GM21360 (cell line): ENCODE results near the gene NPDC1.

Experiments used
- ATAC-seq: cut with Tn5 transposase; IDR thresholded peaks from one replicate; pipeline ENCODE4 v1.9.1; 2021; ENCODE audit warnings: mild to moderate bottlenecking, moderate library complexity; ENCODE audit not compliant: unreplicated experiment

NPDC1 gene

GRCh38 chr9:137046088-137046787 is at the start of gene NPDC1:
NPDC1 (minus strand) TSS chr9:137046177; CDS start chr9:137045989, 188 bp downstream.
- no peak for ATAC-seq

GRCh38 chr9:137089232-137089947 is 43.4 kb upstream of the NPDC1 start:
- ATAC-seq, result no peak

GRCh38 chr9:137088121-137088520 is 42.1 kb upstream of the NPDC1 start:
- ATAC-seq, result no peak

- peak; percentile 1 for ATAC-seq
These were observed 41.5 kb upstream of the NPDC1 start for GRCh38 chr9:137087409-137087925.

GRCh38 chr9:137086531-137087408 is 40.8 kb upstream of the NPDC1 start, which contains the start of gene MAN1B1:
MAN1B1 (plus strand) TSS chr9:137086985; CDS start chr9:137087000, 15 bp downstream.
- peak; percentile 68 for ATAC-seq

GRCh38 chr9:137085920-137086530 is 40.0 kb upstream of the NPDC1 start:
- no peak for ATAC-seq

GRCh38 chr9:137084526-137084925 is 38.5 kb upstream of the NPDC1 start:
- ATAC-seq, result no peak

- no peak for ATAC-seq
These were observed 37.5 kb upstream of the NPDC1 start for GRCh38 chr9:137083394-137084004.

GRCh38 chr9:137082925-137083290 is 36.9 kb upstream of the NPDC1 start:
- ATAC-seq, result no peak

- no peak for ATAC-seq
These were observed 36.4 kb upstream of the NPDC1 start for GRCh38 chr9:137082222-137082924.

GRCh38 chr9:137080260-137081122 is 34.5 kb upstream of the NPDC1 start:
- no peak for ATAC-seq

GRCh38 chr9:137079401-137079787 is 33.4 kb upstream of the NPDC1 start:
- ATAC-seq, result no peak

GRCh38 chr9:137078701-137079400 is 32.9 kb upstream of the NPDC1 start:
- no peak for ATAC-seq

- no peak for ATAC-seq
These were observed 32.0 kb upstream of the NPDC1 start for GRCh38 chr9:137077758-137078693.

GRCh38 chr9:137077010-137077747 is 31.2 kb upstream of the NPDC1 start, which contains the start of gene UAP1L1:
UAP1L1 (plus strand) TSS chr9:137077517; CDS start chr9:137077533, 16 bp downstream.
- ATAC-seq, result peak; percentile 39

- no peak for ATAC-seq
These were observed 30.6 kb upstream of the NPDC1 start for GRCh38 chr9:137076636-137077009.
